ENCODE results near the gene S100A7. TPM values are rescaled to one million over a fixed set of nuclear protein-coding genes. Genes with fewer than 3 reads are reported as not detected.
"Not testable (repeated sequence)": the region's sequence is repeated elsewhere in the genome, so short reads cannot be mapped to it uniquely, and the experiment has no call there.

S100A7 gene
- total RNA-seq, 1 donor from 2014 or later = not detected

DNA sequence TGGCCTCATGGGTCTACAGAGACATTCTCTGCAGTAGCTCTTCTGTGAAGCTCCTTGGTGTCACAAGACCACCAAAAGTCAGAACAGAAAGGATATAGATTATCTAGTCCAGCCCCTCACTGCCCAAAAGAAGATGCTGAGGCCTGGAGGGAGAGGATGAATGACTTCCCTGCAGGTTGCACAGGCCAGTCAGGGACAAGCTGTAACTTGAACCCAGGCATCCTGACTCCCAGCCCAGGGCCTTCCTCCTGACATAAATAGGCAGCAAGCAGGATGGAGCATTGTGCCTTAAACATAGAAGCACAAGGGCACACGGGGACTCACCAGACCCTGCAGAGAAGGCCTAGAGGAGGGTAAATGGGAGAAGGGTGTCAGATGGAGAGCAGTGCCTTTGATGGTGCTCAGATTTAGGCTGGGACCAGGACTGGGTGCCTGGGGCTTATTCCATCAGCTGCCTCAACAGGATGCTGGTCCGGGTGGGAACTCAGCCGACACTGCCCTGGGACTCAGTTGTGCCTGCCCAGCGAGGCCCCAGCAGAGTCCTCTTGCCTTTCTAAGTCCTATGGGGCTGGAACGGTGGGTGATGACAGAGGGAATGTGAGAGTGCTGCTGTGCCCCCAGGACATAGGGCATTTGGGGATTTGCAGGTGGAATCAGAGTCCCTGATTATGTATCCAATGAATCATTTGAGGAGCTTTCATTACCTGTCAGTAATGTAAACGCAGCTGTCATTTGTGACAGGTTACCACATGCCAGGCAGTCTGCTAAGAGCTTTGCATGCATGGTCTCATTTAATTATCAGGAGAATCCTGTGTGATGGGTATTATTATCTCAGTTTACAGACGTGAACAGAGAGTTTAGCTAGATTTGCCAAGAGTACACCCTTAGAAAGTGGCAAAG, 30.9 kb downstream of the S100A7 start:
- no peak overlapping the region for H3K4me3 ChIP-seq (ENCODE audit: low read depth, low read length)
- TF ChIP-seq, protein P1, sequence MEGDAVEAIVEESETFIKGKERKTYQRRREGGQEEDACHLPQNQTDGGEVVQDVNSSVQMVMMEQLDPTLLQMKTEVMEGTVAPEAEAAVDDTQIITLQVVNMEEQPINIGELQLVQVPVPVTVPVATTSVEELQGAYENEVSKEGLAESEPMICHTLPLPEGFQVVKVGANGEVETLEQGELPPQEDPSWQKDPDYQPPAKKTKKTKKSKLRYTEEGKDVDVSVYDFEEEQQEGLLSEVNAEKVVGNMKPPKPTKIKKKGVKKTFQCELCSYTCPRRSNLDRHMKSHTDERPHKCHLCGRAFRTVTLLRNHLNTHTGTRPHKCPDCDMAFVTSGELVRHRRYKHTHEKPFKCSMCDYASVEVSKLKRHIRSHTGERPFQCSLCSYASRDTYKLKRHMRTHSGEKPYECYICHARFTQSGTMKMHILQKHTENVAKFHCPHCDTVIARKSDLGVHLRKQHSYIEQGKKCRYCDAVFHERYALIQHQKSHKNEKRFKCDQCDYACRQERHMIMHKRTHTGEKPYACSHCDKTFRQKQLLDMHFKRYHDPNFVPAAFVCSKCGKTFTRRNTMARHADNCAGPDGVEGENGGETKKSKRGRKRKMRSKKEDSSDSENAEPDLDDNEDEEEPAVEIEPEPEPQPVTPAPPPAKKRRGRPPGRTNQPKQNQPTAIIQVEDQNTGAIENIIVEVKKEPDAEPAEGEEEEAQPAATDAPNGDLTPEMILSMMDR (conservative IDR thresholded peaks at IDR 0.05; ENCODE audit: low read depth, low read length) = no peak
- no peak for DNase-seq (ENCODE audit: low read depth)

DNA sequence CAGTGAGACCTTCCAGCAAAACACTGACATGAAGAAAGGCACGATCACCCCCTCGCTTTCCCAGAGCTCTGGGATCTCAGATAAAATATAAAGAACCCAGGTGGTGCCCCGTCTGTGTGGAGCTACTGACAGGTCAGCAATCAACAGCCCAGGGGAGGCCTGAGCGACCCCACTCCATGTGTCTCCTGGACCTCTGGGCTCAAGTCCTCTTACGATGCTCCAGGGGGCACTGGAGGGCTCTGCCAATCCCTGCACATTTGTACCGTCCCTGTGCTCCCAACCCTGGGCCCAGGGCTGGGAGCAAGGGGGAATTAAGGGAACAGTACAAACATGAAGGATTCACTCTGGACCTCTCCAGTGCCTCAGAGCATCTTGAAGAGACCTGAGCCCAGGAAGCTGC, 31.7 kb downstream of the S100A7 start:
- no peak overlapping the region for H3K4me3 ChIP-seq (ENCODE audit: low read depth, low read length)
- no peak for DNase-seq (ENCODE audit: low read depth)
- TF ChIP-seq, protein P1 (conservative IDR thresholded peaks at IDR 0.05; ENCODE audit: low read depth, low read length) = no peak

DNA sequence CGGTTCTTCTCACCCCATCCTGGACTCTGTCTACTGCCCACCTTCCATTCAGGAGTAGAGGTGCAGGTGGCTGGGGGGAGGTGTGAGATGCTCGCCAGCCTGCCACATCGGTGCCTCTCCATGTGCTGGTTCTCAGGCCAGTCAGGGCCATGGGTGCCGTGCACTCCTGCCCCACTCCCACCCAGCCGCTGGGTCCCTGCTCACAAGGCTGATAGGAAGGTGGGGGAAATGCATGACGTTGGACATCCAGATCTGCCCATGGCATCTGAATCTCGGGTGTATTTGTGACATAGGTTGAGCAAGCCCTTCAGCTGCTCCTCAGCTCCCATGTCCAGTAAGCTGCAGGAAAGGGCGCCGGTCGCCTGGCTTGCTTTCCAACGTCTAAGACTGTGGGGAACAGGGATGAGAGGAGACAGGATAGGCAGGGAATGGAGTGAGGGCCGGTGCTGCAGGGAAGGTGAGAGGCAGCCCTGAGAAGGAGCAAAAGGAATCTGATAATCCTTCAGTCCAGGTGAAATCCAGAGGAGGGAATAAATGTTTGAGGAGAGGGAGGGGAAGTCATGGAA, 32.3 kb downstream of the S100A7 start:
- DNase-seq (ENCODE audit: low read depth) = no peak
- H3K4me3 ChIP-seq (ENCODE audit: low read depth, low read length) = no peak overlapping the region
- TF ChIP-seq, protein P1 (conservative IDR thresholded peaks at IDR 0.05; ENCODE audit: low read depth, low read length) = no peak

DNA sequence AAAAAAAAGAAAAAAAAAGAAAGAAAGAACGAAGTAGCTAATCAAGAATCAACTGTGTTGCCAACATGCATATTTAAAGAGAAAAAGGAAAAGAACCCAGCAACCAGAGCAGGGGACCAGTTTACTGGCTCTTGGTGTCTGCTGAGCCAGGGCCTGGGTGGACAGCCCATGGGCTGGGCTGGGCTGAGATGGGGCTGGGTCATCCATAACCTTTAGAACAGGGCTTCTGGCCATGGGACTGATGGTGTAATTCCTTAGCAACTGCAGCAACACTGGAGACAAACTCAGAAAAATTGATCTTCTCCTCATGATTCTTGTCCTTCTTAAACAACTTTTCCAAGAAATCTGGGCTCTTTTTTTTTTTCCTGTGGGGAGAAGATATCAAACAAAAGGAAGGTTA, 33.6 kb downstream of the S100A7 start:
- no peak for DNase-seq (ENCODE audit: low read depth)
- no peak overlapping the region for H3K4me3 ChIP-seq (ENCODE audit: low read depth, low read length)
- TF ChIP-seq, protein P1 (conservative IDR thresholded peaks at IDR 0.05; ENCODE audit: low read depth, low read length) = no peak

DNA sequence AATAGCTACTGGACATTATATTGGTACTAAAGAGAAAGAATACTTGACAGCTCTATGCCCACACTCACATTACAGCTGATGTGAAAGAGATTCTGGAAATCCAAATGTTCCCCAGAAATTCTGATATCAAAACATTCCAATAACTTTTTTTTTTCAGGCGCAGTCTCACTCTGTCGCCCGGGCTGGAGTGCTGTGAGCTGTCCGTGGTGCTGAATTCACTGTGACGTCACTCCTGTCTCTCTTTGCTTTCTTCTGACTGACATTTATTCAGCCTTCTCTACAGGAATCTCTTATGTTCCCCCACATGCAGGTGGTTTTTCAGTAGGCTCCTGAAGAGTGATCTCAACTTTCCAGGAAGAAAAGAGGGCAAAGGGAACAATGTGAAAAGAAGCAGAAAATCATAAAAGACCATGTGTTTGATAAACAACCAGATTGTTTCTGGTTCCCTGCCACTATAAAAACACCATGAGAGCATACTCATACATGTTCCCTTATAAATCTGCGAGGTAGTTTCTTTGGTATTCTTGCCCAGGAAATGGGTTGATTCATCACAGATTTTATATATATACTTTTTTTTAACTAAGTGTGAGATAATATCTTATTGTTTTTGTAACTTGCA, 37.9 kb downstream of the S100A7 start:
- no peak overlapping the region for H3K4me3 ChIP-seq (ENCODE audit: low read depth, low read length)
- no peak for DNase-seq (ENCODE audit: low read depth)
- TF ChIP-seq, protein P1 (conservative IDR thresholded peaks at IDR 0.05; ENCODE audit: low read depth, low read length) = no peak

DNA sequence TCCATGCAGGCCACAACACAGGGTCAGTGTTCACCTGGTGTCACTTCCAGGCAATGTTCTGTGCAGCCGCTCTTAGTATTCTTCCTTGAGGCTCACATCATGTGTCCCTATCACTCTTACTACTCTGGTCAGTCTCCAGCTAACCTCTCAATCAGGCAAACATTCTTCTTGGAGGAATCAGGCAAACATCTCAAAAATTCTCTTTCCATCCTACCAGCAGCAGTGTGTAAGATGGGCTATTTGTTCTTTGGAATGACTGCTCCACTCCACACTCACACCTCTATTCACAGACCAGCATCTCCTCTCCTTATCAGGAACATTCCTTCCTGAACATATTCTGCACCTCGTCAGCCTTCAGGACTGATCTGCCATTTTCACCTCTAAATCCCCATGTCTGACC, 40.1 kb downstream of the S100A7 start:
- no peak overlapping the region for H3K4me3 ChIP-seq (ENCODE audit: low read depth, low read length)
- TF ChIP-seq, protein P1 (conservative IDR thresholded peaks at IDR 0.05; ENCODE audit: low read depth, low read length) = no peak
- DNase-seq (ENCODE audit: low read depth) = no peak

DNA sequence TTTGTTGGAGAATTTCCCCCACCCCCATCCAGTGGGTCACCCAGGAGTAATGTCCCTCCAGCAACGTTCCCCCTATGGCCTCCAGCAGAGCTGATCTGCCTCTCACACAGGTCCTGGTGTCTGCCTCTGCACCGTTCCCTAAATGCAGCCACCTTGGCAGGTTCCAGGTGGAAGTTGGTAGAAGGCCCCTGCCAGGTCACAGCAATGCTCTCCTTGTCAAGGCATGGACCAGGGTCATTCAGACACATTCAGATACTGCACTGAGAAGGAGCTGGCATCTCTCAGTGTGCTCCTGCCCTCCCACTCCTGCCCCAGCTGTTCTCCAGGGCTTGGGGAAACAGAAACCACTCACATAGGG, 41.0 kb downstream of the S100A7 start:
- not testable (repeated sequence) for H3K4me3 ChIP-seq (ENCODE audit: low read depth, low read length); DNase-seq (ENCODE audit: low read depth)

DNA sequence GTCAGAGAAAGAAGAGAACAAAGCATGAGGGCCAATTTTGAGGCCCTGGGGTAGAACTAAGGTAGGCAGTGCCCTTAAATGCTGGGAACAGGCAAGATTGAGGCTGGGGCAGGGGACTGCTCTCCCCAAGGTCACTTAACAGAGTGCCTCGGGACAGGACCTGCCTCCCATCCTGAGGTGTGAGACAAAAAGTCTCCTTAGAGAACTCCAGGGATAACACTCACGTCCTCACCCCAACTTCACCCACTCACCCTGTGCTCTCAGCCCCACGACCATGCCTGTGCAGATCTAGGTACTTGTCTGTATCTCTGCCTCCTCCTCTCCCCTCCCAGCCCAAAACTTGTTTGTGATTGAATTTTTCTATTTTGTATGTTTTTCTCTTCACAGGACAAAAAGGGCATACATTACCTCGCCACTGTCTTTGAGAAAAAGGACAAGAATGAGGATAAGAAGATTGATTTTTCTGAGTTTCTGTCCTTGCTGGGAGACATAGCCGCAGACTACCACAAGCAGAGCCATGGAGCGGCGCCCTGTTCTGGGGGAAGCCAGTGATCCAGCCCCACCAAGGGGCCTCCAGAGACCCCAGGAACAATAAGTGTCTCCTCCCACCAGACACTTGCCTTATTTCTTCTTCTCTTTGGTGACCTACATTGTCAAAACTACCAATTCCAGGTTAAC, 41.6 kb downstream of the S100A7 start:
- H3K4me3 ChIP-seq (ENCODE audit: low read depth, low read length); DNase-seq (ENCODE audit: low read depth): not testable (repeated sequence)
